Measurements from ENCODE around the gene GALNTL6. TPM values are rescaled to one million over a fixed set of nuclear protein-coding genes. Genes with fewer than 3 reads are reported as not detected.

GALNTL6 gene
- total RNA-seq, 1 donor from 2014 or later = 0.13 TPM

- H3K27me3 ChIP-seq (ENCODE audit: control insufficient read depth, insufficient read depth, low read length) = no peaks in the 10 kb centered on the region
- no peak for DNase-seq (ENCODE audit: low read depth)
- no peaks in the 10 kb centered on the region for H3K36me3 ChIP-seq (ENCODE audit: control insufficient read depth, insufficient read depth, low read length)
- TF ChIP-seq CTCF (IDR thresholded peaks at IDR 0.05; ENCODE audit: insufficient read depth, low read length, poor library complexity, severe bottlenecking) = no peak
- H3K4me3 ChIP-seq (ENCODE audit: low read depth, low read length) = no peak overlapping the region
Measured at GRCh38 chr4:172656055-172656454, 842.9 kb downstream of the GALNTL6 start.

GRCh38 chr4:172657081-172657480 lies 843.9 kb downstream of the GALNTL6 start:
- no peak for TF ChIP-seq CTCF (IDR thresholded peaks at IDR 0.05; ENCODE audit: insufficient read depth, low read length, poor library complexity, severe bottlenecking)
- no peak for DNase-seq (ENCODE audit: low read depth)
- H3K4me3 ChIP-seq (ENCODE audit: low read depth, low read length) = no peak overlapping the region
- no peaks in the 10 kb centered on the region for H3K36me3 ChIP-seq (ENCODE audit: control insufficient read depth, insufficient read depth, low read length)
- H3K27me3 ChIP-seq (ENCODE audit: control insufficient read depth, insufficient read depth, low read length) = no peaks in the 10 kb centered on the region

GRCh38 chr4:172660251-172660650 lies 847.0 kb downstream of the GALNTL6 start:
- no peaks in the 10 kb centered on the region for H3K36me3 ChIP-seq (ENCODE audit: control insufficient read depth, insufficient read depth, low read length)
- no peak for DNase-seq (ENCODE audit: low read depth)

GRCh38 chr4:172662113-172662512 lies 848.9 kb downstream of the GALNTL6 start:
- H3K36me3 ChIP-seq (ENCODE audit: control insufficient read depth, insufficient read depth, low read length) = no peaks in the 10 kb centered on the region
- no peaks in the 10 kb centered on the region for H3K27me3 ChIP-seq (ENCODE audit: control insufficient read depth, insufficient read depth, low read length)
- DNase-seq (ENCODE audit: low read depth) = no peak
- H3K4me3 ChIP-seq (ENCODE audit: low read depth, low read length) = no peak overlapping the region
- TF ChIP-seq CTCF (IDR thresholded peaks at IDR 0.05; ENCODE audit: insufficient read depth, low read length, poor library complexity, severe bottlenecking) = no peak

More at GRCh38 chr4:172660251-172660650, 847.0 kb downstream of the GALNTL6 start:
- Histone ChIP-seq H3K27me3 (ENCODE audit: control insufficient read depth, insufficient read depth, low read length) (no peaks in the 10 kb centered on the region), H3K4me3 (ENCODE audit: low read depth, low read length) (no peak overlapping the region)
- no peak for TF ChIP-seq CTCF (IDR thresholded peaks at IDR 0.05; ENCODE audit: insufficient read depth, low read length, poor library complexity, severe bottlenecking)

GRCh38 chr4:172666711-172667368 lies 853.6 kb downstream of the GALNTL6 start:
- Histone ChIP-seq H3K36me3 (ENCODE audit: control insufficient read depth, insufficient read depth, low read length) (no peaks in the 10 kb centered on the region), H3K27me3 (ENCODE audit: control insufficient read depth, insufficient read depth, low read length) (no peaks in the 10 kb centered on the region), H3K4me3 (ENCODE audit: low read depth, low read length) (no peak overlapping the region)
- no peak for DNase-seq (ENCODE audit: low read depth)
- TF ChIP-seq CTCF (IDR thresholded peaks at IDR 0.05; ENCODE audit: insufficient read depth, low read length, poor library complexity, severe bottlenecking) = no peak

GRCh38 chr4:172674811-172675210 lies 861.6 kb downstream of the GALNTL6 start:
- Histone ChIP-seq H3K27me3 (ENCODE audit: control insufficient read depth, insufficient read depth, low read length) (no peaks in the 10 kb centered on the region), H3K4me3 (ENCODE audit: low read depth, low read length) (no peak overlapping the region), H3K36me3 (ENCODE audit: control insufficient read depth, insufficient read depth, low read length) (no peaks in the 10 kb centered on the region)
- TF ChIP-seq CTCF (IDR thresholded peaks at IDR 0.05; ENCODE audit: insufficient read depth, low read length, poor library complexity, severe bottlenecking) = no peak
- DNase-seq (ENCODE audit: low read depth) = no peak

Measured in kidney epithelial cell (primary cell).